HEK293 (cell line): ENCODE results near the gene LDB1.

Source experiments
- BCL11A ChIP-seq: fragments of 450-650 bp; formaldehyde crosslinking; IDR thresholded peaks from 2 replicates; pipeline ENCODE4 v1.5.1; 2016; ENCODE audit warnings: low read depth, missing biosample characterization, missing genetic modification characterization
- GLI2 ChIP-seq: fragments of 450-650 bp; formaldehyde crosslinking; IDR thresholded peaks from 2 replicates; pipeline ENCODE4; 2017; ENCODE audit warnings: missing biosample characterization, missing genetic modification characterization, low read depth, borderline replicate concordance
- GLIS1 ChIP-seq: fragments of 450-650 bp; formaldehyde crosslinking; IDR thresholded peaks from 2 replicates; pipeline ENCODE4 v1.5.1; 2016; ENCODE audit warnings: missing biosample characterization, missing genetic modification characterization
- HOXD13 ChIP-seq: sonication (generic); formaldehyde crosslinking; IDR thresholded peaks from 2 replicates; pipeline ENCODE4 v1.8.0; 2022; ENCODE audit warnings: missing genetic modification reagents, borderline replicate concordance
- MYNN ChIP-seq: fragments of 450-650 bp; formaldehyde crosslinking; IDR thresholded peaks from 2 replicates; pipeline ENCODE4 v1.5.1; 2016; ENCODE audit warnings: missing biosample characterization, missing genetic modification characterization, borderline replicate concordance
- SCRT1 ChIP-seq: fragments of 450-650 bp; formaldehyde crosslinking; IDR thresholded peaks from 2 replicates; pipeline ENCODE4 v1.5.1; 2016; ENCODE audit warnings: missing biosample characterization, missing genetic modification characterization, borderline replicate concordance
- WT1 ChIP-seq: fragments of 450-650 bp; formaldehyde crosslinking; IDR thresholded peaks from 2 replicates; pipeline ENCODE4 v1.5.1; 2016; ENCODE audit warnings: missing biosample characterization, missing genetic modification characterization
- ZNF121 ChIP-seq: fragments of 450-650 bp; formaldehyde crosslinking; IDR thresholded peaks from 2 replicates; pipeline ENCODE4 v1.5.1; 2016; ENCODE audit warnings: missing biosample characterization, missing genetic modification characterization
- ZNF174 ChIP-seq: fragments of 450-650 bp; formaldehyde crosslinking; IDR thresholded peaks from 2 replicates; pipeline ENCODE4 v1.5.0; 2017; ENCODE audit warnings: missing biosample characterization, mild to moderate bottlenecking, missing genetic modification characterization
- ZNF221 ChIP-seq: fragments of 450-650 bp; formaldehyde crosslinking; IDR thresholded peaks from 2 replicates; pipeline ENCODE4 v1.5.1; 2017; ENCODE audit warnings: missing biosample characterization, missing genetic modification characterization, borderline replicate concordance
- ZNF23 ChIP-seq: fragments of 450-650 bp; formaldehyde crosslinking; IDR thresholded peaks from 2 replicates; pipeline ENCODE4 v1.5.1; 2016; ENCODE audit warnings: missing biosample characterization, missing genetic modification characterization, borderline replicate concordance
- ZNF24 ChIP-seq: fragments of 450-650 bp; formaldehyde crosslinking; IDR thresholded peaks from 2 replicates; pipeline ENCODE4 v1.5.1; 2016; ENCODE audit warnings: missing biosample characterization, missing genetic modification characterization
- ZNF266 ChIP-seq: fragments of 450-650 bp; formaldehyde crosslinking; IDR thresholded peaks from 2 replicates; pipeline ENCODE4 v1.5.1; 2016; ENCODE audit warnings: missing biosample characterization, missing genetic modification characterization, low read depth
- ZNF670 ChIP-seq: fragments of 450-650 bp; formaldehyde crosslinking; IDR thresholded peaks from 2 replicates; pipeline ENCODE4 v1.5.1; 2016; ENCODE audit warnings: missing biosample characterization, missing genetic modification characterization, low read depth
- TF ChIP-seq, protein P1 (sequence below): fragments of 450-650 bp; formaldehyde crosslinking; IDR thresholded peaks from 2 replicates; pipeline ENCODE4 v1.5.1; 2017; ENCODE audit warnings: missing biosample characterization, mild to moderate bottlenecking, missing genetic modification characterization, moderate library complexity
- TF ChIP-seq, protein P2 (sequence below): fragments of 450-650 bp; formaldehyde crosslinking; IDR thresholded peaks from 2 replicates; pipeline ENCODE4 v1.5.1; 2016; ENCODE audit warnings: missing biosample characterization, missing genetic modification characterization
- TF ChIP-seq, protein P3 (sequence below): fragments of 450-650 bp; formaldehyde crosslinking; IDR thresholded peaks from 2 replicates; pipeline ENCODE4 v1.5.1; 2016; ENCODE audit warnings: missing biosample characterization, missing genetic modification characterization
- TF ChIP-seq, protein P4 (sequence below): fragments of 450-650 bp; formaldehyde crosslinking; IDR thresholded peaks from 2 replicates; pipeline ENCODE4 v1.5.1; 2016; ENCODE audit warnings: missing biosample characterization, missing genetic modification characterization
- TF ChIP-seq, protein P5 (sequence below): fragments of 450-650 bp; formaldehyde crosslinking; IDR thresholded peaks from 2 replicates; pipeline ENCODE4 v1.5.1; 2016; ENCODE audit warnings: missing biosample characterization, missing genetic modification characterization

The LDB1 gene

DNA sequence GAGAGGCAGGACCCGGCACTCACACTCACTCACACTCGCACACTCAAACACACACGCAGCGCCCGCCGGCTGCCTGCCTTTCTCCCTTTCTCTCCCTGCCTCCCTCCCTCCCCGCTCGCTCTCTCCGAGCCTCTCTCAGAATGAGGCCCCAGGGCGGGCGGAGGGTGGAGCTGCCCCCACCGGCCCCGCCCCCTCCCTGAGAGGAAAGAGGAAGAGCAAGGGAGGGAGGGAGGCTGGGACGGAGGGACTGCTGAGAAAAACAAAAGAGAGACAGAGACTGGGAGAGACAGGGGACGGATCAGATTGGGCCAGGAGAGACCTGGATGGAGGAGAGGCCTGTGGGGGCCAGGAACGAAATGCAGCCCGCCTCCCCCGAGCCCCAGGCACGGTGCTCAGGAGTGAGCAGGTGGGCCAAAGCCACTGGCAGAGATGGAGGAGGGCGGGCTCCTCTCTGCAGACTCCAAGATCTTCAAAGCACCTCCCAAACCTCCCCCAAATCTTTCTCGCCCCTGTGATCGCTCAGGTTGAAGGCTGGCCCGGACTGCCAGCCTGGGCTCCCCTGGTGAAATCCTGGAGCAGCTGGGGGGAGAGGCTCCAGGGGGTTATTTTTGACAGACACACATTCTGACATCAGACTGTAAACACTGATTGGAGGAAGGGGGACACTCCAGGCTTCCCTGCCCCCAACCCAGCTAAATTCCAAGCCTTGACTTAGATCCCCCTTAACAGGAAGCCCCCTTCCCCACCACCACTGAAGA lies 5.1 kb downstream of the LDB1 start (continued):
- no peak for TF ChIP-seq ZNF670 (tag by site-specific recombination)
- no peak for TF ChIP-seq ZNF121 (tag by site-specific recombination)
- no peak for TF ChIP-seq MYNN (tag by site-specific recombination)
- no peak for TF ChIP-seq HOXD13 (CRISPR knock-in tag)
- no peak for TF ChIP-seq ZNF221 (tag by site-specific recombination)
- peak; percentile 56; the same call in 1 of the 2 replicates for TF ChIP-seq WT1 (tag by site-specific recombination)
- TF ChIP-seq ZNF24 = no peak
- TF ChIP-seq GLIS1 = peak; percentile 98
- TF ChIP-seq, protein P1, sequence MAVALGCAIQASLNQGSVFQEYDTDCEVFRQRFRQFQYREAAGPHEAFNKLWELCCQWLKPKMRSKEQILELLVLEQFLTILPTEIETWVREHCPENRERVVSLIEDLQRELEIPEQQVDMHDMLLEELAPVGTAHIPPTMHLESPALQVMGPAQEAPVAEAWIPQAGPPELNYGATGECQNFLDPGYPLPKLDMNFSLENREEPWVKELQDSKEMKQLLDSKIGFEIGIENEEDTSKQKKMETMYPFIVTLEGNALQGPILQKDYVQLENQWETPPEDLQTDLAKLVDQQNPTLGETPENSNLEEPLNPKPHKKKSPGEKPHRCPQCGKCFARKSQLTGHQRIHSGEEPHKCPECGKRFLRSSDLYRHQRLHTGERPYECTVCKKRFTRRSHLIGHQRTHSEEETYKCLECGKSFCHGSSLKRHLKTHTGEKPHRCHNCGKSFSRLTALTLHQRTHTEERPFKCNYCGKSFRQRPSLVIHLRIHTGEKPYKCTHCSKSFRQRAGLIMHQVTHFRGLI (tag by site-specific recombination) = no peak
- TF ChIP-seq, protein P2, sequence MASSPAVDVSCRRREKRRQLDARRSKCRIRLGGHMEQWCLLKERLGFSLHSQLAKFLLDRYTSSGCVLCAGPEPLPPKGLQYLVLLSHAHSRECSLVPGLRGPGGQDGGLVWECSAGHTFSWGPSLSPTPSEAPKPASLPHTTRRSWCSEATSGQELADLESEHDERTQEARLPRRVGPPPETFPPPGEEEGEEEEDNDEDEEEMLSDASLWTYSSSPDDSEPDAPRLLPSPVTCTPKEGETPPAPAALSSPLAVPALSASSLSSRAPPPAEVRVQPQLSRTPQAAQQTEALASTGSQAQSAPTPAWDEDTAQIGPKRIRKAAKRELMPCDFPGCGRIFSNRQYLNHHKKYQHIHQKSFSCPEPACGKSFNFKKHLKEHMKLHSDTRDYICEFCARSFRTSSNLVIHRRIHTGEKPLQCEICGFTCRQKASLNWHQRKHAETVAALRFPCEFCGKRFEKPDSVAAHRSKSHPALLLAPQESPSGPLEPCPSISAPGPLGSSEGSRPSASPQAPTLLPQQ (tag by site-specific recombination) = peak; percentile 52
- TF ChIP-seq ZNF266 (tag by site-specific recombination) = no peak
- TF ChIP-seq SCRT1 (tag by site-specific recombination) = no peak
- no peak for TF ChIP-seq ZNF174 (tag by site-specific recombination)
- TF ChIP-seq, protein P3, sequence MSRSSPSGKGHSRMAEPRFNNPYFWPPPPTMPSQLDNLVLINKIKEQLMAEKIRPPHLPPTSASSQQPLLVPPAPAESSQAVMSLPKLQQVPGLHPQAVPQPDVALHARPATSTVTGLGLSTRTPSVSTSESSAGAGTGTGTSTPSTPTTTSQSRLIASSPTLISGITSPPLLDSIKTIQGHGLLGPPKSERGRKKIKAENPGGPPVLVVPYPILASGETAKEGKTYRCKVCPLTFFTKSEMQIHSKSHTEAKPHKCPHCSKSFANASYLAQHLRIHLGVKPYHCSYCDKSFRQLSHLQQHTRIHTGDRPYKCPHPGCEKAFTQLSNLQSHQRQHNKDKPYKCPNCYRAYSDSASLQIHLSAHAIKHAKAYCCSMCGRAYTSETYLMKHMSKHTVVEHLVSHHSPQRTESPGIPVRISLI (tag by site-specific recombination) = no peak
- TF ChIP-seq ZNF23 = no peak
- TF ChIP-seq GLI2 = no peak
- no peak for TF ChIP-seq BCL11A
- TF ChIP-seq, protein P4, sequence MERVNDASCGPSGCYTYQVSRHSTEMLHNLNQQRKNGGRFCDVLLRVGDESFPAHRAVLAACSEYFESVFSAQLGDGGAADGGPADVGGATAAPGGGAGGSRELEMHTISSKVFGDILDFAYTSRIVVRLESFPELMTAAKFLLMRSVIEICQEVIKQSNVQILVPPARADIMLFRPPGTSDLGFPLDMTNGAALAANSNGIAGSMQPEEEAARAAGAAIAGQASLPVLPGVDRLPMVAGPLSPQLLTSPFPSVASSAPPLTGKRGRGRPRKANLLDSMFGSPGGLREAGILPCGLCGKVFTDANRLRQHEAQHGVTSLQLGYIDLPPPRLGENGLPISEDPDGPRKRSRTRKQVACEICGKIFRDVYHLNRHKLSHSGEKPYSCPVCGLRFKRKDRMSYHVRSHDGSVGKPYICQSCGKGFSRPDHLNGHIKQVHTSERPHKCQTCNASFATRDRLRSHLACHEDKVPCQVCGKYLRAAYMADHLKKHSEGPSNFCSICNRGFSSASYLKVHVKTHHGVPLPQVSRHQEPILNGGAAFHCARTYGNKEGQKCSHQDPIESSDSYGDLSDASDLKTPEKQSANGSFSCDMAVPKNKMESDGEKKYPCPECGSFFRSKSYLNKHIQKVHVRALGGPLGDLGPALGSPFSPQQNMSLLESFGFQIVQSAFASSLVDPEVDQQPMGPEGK (tag by site-specific recombination) = peak; percentile 99
- TF ChIP-seq, protein P5, sequence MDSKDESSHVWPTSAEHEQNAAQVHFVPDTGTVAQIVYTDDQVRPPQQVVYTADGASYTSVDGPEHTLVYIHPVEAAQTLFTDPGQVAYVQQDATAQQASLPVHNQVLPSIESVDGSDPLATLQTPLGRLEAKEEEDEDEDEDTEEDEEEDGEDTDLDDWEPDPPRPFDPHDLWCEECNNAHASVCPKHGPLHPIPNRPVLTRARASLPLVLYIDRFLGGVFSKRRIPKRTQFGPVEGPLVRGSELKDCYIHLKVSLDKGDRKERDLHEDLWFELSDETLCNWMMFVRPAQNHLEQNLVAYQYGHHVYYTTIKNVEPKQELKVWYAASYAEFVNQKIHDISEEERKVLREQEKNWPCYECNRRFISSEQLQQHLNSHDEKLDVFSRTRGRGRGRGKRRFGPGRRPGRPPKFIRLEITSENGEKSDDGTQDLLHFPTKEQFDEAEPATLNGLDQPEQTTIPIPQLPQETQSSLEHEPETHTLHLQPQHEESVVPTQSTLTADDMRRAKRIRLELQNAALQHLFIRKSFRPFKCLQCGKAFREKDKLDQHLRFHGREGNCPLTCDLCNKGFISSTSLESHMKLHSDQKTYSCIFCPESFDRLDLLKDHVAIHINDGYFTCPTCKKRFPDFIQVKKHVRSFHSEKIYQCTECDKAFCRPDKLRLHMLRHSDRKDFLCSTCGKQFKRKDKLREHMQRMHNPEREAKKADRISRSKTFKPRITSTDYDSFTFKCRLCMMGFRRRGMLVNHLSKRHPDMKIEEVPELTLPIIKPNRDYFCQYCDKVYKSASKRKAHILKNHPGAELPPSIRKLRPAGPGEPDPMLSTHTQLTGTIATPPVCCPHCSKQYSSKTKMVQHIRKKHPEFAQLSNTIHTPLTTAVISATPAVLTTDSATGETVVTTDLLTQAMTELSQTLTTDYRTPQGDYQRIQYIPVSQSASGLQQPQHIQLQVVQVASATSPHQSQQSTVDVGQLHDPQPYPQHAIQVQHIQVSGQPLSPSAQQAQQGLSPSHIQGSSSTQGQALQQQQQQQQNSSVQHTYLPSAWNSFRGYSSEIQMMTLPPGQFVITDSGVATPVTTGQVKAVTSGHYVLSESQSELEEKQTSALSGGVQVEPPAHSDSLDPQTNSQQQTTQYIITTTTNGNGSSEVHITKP (tag by site-specific recombination) = peak; percentile 94
